MCF 10A (cell line): ENCODE measurements around the gene RAMP3. TPM values are rescaled to one million over a fixed set of nuclear protein-coding genes. Genes with fewer than 3 reads are reported as not detected.

Experiments
- BruUV-seq: library from RNA; stranded (reverse); fragments of 400-500 nt; replicated peaks from 2 replicates; lab custom pipeline; 2021; lab: Mats Ljungman, UMichigan
- CTCF ChIA-PET: fragments of 300-600 bp; sonication (Branson Sonifier 250); formaldehyde crosslinking; extraction: SDS; loops from one replicate; lab custom pipeline; 2021; ENCODE audit warnings: antibody characterized with exemption, inconsistent platforms; lab: Yijun Ruan, JAX
- POLR2A ChIA-PET: fragments of 300-600, 350-650 bp; sonication (Branson Sonifier 250); formaldehyde crosslinking; extraction: SDS; loops from one replicate; lab custom pipeline; 2020; ENCODE audit warnings: antibody characterized with exemption, inconsistent platforms; lab: Yijun Ruan, JAX
- DNase-seq: peaks from one replicate; pipeline ENCODE4 v3.0.0-alpha.2; 2018; ENCODE audit not compliant: unreplicated experiment
- H3K27ac Mint-ChIP-seq: one replicate; pipeline ENCODE4 v1.8.0; 2022; ENCODE audit warnings: mild to moderate bottlenecking, low read depth, mixed read lengths; ENCODE audit not compliant: unreplicated experiment
- H3K27me3 Mint-ChIP-seq: one replicate; pipeline ENCODE4 v1.8.0; 2022; ENCODE audit warnings: mixed read lengths; ENCODE audit not compliant: insufficient read depth, unreplicated experiment
- H3K36me3 Mint-ChIP-seq: one replicate; pipeline ENCODE4 v1.8.0; 2022; ENCODE audit warnings: mild to moderate bottlenecking, moderate library complexity, mixed read lengths; ENCODE audit not compliant: insufficient read depth, unreplicated experiment
- H3K4me1 Mint-ChIP-seq: one replicate; pipeline ENCODE4 v1.8.0; 2022; ENCODE audit warnings: mixed read lengths; ENCODE audit not compliant: insufficient read depth, unreplicated experiment
- H3K4me3 Mint-ChIP-seq: one replicate; pipeline ENCODE4 v1.8.0; 2022; ENCODE audit warnings: mild to moderate bottlenecking, moderate library complexity, mixed read lengths; ENCODE audit not compliant: unreplicated experiment
- H3K9me3 Mint-ChIP-seq: one replicate; pipeline ENCODE4 v1.8.0; 2022; ENCODE audit warnings: mixed read lengths; ENCODE audit not compliant: unreplicated experiment
- intact Hi-C: fragments of 100-400 bp; cut with micrococcal nuclease; formaldehyde crosslinking; loops from 2 replicates; pipeline ENCODE4 v1.14.1; 2022
- total RNA-seq: library from RNA; stranded (reverse); gene quantifications from 2 replicates; pipeline ENCODE4 v1.2.3, GENCODE V29; 2022
- TF ChIP-seq, protein P1 (sequence below): fragments of 200-600 bp; IDR thresholded peaks from one replicate; pipeline ENCODE4 v1.8.0; 2022; ENCODE audit warnings: antibody characterized with exemption, mild to moderate bottlenecking; ENCODE audit not compliant: unreplicated experiment

Gene RAMP3
- total RNA-seq, 1 experiment from 2014 or later, result not detected

DNA sequence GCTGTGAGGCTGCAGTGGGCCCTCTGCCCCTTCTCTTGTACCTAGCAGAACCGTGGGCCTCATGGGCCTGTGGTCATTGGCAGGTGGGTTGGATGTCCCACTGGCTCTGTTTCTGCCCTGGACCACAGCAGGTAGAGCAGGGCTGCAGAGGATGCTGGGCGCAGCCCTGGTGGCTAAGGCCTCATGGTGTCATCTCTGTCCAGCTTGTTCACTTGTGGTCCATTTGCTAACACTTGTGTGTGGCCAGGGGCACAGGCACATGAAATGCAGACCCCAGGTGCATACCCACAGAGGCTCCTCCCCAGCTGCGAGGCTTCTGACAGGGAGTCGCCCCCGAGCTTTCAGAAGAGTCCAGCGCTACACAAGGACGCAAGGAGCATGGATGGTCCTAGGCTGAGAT, 23.7 kb upstream of the RAMP3 start:
- H3K36me3 Mint-ChIP-seq, result peaks cover under 1% of the 10 kb centered on the region
- ChIA-PET POLR2A (no interaction called here), CTCF (interaction anchor here (0.5 to 4.4 kb wide), 4 partner anchors 16 to 335 kb away, joined by 3 to 50 read pairs (median 4); no protein-coding TSS in a partner anchor)
- no peak overlapping the region for H3K27ac Mint-ChIP-seq
- intact Hi-C loops, result loop anchor here (10.0 kb wide), 1 partner anchor 249 kb away; the partner anchor contains the start of gene PURB
- no peak overlapping the region for H3K4me3 Mint-ChIP-seq
- BruUV-seq, result no TSS peak
- TF ChIP-seq, protein P1, sequence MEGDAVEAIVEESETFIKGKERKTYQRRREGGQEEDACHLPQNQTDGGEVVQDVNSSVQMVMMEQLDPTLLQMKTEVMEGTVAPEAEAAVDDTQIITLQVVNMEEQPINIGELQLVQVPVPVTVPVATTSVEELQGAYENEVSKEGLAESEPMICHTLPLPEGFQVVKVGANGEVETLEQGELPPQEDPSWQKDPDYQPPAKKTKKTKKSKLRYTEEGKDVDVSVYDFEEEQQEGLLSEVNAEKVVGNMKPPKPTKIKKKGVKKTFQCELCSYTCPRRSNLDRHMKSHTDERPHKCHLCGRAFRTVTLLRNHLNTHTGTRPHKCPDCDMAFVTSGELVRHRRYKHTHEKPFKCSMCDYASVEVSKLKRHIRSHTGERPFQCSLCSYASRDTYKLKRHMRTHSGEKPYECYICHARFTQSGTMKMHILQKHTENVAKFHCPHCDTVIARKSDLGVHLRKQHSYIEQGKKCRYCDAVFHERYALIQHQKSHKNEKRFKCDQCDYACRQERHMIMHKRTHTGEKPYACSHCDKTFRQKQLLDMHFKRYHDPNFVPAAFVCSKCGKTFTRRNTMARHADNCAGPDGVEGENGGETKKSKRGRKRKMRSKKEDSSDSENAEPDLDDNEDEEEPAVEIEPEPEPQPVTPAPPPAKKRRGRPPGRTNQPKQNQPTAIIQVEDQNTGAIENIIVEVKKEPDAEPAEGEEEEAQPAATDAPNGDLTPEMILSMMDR, result no peak
- no peaks in the 10 kb centered on the region for H3K9me3 Mint-ChIP-seq
- peaks cover 15% of the 10 kb centered on the region for H3K27me3 Mint-ChIP-seq
- peaks cover 10% of the 10 kb centered on the region for H3K4me1 Mint-ChIP-seq
- no peak for DNase-seq

DNA sequence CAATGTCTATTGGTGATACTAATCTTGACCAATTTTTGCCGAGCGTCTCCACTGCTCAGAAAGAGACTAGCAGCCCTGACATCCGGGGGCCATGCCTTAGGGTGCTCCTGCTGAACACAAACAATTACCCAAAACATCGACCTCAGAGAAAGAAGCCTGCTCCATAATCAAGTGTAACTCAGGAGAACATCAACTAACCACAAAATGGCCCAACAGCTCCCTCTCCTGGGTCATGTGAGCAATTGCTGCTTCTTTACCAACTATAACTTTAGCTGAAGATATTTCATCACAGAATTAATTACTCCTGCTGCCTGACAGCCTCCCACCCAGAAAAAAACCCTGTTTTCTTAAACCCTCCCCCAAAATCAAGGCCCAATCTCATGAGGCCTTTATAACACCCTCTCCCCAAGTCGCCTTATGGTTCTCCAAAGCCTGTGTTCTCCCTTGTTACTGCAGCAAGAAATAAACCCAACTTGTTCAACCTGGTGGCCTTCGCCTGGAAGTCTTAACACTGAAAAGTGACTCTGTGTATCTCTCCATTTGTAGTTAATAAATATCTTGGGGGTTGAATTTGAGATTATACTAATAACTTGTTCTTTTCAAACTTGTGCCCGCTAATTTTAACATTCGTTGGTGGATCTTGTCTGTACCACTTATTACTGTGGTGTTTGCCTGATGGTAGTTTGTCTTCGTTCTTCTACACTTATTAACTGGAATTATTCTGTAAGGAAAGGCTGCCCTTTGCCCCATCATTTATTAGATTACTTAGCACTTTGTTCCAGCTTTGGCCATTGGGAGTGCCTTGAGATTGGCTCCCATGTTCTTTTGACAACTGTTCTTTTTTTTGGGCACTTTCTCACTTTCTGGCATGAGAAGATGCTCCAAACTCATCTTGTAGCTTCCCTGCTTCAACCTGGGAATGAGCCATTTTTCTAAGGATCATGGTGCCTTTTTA, 21.2 kb upstream of the RAMP3 start:
- peaks cover 10% of the 10 kb centered on the region for H3K4me1 Mint-ChIP-seq
- intact Hi-C loops, result loop anchor here (1.0 to 10.0 kb wide), 6 partner anchors 163 to 548 kb away; partner anchors contain the start of gene PURB
- CTCF ChIA-PET, result interaction anchor here (0.6 to 4.4 kb wide), 61 partner anchors 8 to 913 kb away, joined by 3 to 50 read pairs (median 4); partner anchors contain the start of genes H2AZ2 and TMED4
- H3K36me3 Mint-ChIP-seq, result peaks cover 6% of the 10 kb centered on the region
- no TSS peak for BruUV-seq
- H3K27me3 Mint-ChIP-seq, result peaks cover 27% of the 10 kb centered on the region
- TF ChIP-seq, protein P1, result peak; percentile 86
- no peak overlapping the region for H3K27ac Mint-ChIP-seq
- POLR2A ChIA-PET, result interaction anchor here (0.6 to 3.4 kb wide), 14 partner anchors 9 to 563 kb away, joined by 3 to 13 read pairs (median 4); partner anchors contain the start of genes DDX56, PURB and TBRG4
- DNase-seq, result peak; percentile 90
- H3K4me3 Mint-ChIP-seq, result no peak overlapping the region
- H3K9me3 Mint-ChIP-seq, result no peaks in the 10 kb centered on the region

DNA sequence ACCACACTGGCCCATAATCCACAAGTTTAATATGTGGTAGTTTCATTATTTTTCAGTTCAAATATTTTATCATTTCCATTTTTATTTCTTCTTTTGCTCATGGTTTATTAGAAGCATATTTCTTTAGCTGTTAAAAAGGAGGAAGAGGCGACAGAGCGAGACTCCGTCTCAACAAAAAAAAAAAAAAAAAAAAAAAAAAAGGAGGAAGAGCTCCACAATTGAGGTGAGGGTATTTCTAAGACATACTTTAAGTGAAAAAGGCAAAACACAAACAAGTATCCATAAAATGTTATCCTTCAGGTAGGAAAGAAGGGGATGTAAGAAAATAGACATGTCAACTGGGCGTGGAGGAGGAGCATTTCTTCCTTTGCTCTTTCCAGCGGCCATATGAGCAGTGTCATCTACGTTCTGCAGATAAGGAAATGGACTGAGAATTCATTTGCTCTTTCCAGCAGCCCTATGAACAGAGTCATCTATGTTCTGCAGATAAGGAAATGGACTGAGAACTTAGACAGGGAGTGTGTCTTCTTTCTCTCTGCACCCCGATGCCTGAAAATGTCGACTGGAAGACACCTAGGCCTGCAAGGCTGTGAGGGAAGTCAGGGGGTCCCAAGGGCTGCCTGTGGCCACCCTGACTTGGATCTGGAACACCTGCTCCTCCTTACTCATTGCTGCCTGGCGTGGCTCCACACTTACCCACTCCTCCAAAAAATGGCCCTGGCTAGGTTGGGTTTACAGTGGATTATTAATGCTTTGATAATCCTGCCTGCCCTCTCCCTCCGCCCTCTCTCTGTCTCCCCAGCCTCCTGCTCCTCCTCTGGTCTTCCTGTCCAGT, 18.9 kb upstream of the RAMP3 start:
- Mint-ChIP-seq H3K9me3 (no peaks in the 10 kb centered on the region), H3K36me3 (peaks cover 6% of the 10 kb centered on the region), H3K4me3 (no peak overlapping the region), H3K4me1 (peaks cover 10% of the 10 kb centered on the region), H3K27me3 (peaks cover 29% of the 10 kb centered on the region), H3K27ac (no peak overlapping the region)
- no peak for DNase-seq
- TF ChIP-seq, protein P1, result no peak
- intact Hi-C loops, result loop anchor here (5.0 to 10.0 kb wide), 2 partner anchors 216 to 254 kb away; partner anchors contain the start of gene PURB
- ChIA-PET POLR2A (no interaction called here), CTCF (interaction anchor here (0.6 to 3.4 kb wide), 12 partner anchors 10 to 405 kb away, joined by 3 to 47 read pairs (median 4); no protein-coding TSS in a partner anchor)
- no TSS peak for BruUV-seq
